Glomerular endothelial cell (primary cell): Measurements from ENCODE around the gene GUCD1. TPM values are rescaled to one million over a fixed set of nuclear protein-coding genes. Genes with fewer than 3 reads are reported as not detected.

Experiments used
- DNase-seq: peaks from one replicate; pipeline ENCODE4 v3.0.0-alpha.2; 2011; ENCODE audit warnings: low read depth, low spot score; ENCODE audit errors: extremely low read depth
- total RNA-seq: library from RNA; depleted of rRNA; stranded (reverse); fragments of >200 nt; gene quantifications from 2 replicates; pipeline ENCODE4 v1.2.3, GENCODE V29; 2015

GUCD1 gene
- total RNA-seq, 1 donor from 2014 or later, result 116 TPM

- DNase-seq, result no peak
Measured at GRCh38 chr22:24506802-24507438, 48.0 kb downstream of the GUCD1 start.

GRCh38 chr22:24504956-24505736, 49.8 kb downstream of the GUCD1 start:
- no peak for DNase-seq

DNA sequence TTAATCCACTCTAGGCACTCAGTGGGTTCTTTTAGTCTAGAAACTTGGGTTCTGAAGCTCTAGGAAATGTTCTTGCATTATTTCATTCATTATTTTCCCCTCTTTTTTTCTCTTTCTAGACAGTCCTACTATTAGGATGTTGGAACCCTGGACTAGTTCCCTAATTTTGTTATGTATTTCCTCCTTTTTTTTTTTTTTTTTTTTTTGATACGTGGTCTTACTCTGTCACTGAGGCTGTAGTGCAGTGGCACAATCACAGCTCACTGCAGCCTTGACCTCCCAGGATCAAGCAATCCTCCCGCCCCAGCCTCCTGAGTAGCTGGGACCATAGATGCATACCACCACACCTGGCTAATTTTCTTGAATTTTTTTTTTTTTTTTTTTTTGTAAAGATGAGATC, 50.4 kb downstream of the GUCD1 start:
- no peak for DNase-seq

GRCh38 chr22:24503843-24504338, 51.0 kb downstream of the GUCD1 start:
- DNase-seq, result no peak

DNA sequence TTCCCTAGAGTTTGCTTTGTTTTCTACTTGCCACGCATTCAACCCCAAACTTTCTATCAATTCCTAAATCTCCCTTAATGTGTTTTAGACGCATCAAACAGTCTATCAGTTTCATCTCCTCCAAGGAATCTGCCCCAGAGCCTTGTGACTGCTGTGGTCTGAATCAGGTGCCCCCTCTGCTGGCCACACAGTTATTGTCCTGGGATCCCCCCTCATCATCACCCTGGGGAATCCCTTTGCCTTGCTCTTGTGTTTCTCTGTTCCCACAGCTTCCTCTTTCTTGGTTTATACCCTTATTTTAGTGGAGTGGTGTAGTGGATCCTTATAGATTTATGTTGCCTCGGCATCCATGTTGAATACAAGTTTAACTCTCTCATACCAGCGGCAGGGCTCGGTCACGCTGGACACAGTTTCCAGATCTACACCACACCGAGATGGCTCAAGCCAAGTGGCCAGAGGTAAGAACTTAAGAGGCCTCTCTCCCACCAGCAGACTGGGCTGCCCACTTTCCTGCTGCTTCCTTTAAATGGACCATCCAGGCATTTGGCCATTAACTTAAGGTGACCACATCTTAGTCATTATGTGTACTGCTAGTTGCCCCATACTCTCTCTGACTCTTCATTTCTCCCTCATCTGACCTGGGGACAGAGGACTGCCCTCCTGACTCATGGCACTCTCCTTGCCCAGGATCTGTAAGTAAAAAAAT, 51.6 kb downstream of the GUCD1 start:
- no peak for DNase-seq

DNA sequence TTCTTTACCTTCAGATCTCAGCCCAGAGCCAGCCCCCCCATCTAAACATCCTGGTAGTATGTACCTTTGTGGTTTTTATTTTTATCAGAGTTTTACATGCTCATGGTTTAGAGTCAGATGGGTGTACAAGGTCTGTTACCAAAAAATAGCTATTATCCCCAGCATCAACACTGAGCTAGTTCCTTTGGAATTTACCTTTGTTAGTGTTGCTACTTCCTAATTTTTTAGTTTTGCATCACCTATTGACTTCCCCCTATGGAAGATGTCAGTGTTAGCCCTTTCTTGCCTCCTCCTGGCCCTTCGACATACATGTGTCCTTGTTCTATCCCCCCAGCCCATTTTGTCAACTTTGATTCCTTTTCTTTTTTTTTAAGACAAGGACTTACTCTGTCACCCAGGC, 52.4 kb downstream of the GUCD1 start:
- no peak for DNase-seq

DNA sequence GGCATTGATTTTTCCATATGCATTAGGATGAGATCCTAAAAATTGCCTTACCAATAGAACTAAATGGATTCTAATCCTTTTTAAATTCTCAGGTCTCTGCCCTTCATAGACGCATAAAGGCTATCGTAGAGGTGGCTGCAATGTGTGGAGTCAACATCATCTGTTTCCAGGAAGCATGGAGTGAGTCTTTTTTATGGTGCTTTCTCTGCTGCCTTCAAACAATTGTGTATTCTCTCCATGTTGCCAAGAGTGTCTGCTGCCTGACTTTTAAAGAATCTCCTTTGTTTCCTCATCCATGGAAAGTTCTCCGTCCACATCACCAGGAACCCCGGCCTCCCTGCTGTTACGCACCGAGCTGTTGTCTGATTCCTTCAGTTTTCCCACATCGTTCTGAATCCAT, 52.9 kb downstream of the GUCD1 start:
- DNase-seq, result no peak

DNA sequence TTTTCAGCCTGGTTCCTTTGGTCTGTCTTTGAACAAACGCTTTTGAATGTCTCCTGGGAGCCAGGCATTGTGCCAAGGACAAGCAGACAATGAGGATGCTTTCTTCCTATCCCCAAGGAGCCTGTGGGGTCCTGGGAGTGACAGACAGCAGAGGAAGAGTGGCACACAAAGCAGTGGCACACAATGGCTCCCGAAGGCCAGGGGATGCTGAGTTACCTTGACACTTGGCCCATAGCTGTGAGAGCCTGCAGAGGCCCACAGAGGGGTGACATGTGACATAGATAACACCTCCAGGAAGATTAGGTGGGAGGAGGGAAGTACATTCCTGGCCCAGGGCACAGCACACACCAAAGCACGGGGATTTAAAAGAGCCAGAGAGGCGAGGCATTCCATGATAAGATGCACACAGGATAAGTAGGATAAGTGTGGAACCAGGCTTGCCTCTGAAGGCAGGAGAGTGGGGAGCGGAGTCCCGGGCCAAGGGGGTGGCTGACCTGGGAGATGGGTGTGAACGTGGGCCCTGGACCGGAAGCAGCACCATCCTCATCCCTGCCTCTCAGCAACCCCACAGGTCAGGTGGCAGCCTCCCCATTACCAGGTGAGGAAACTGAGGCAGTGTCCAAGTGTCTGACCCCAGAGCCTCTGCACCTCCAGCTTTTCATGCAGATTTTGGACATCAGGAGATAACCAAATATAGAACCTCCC, 53.5 kb downstream of the GUCD1 start:
- no peak for DNase-seq

DNA sequence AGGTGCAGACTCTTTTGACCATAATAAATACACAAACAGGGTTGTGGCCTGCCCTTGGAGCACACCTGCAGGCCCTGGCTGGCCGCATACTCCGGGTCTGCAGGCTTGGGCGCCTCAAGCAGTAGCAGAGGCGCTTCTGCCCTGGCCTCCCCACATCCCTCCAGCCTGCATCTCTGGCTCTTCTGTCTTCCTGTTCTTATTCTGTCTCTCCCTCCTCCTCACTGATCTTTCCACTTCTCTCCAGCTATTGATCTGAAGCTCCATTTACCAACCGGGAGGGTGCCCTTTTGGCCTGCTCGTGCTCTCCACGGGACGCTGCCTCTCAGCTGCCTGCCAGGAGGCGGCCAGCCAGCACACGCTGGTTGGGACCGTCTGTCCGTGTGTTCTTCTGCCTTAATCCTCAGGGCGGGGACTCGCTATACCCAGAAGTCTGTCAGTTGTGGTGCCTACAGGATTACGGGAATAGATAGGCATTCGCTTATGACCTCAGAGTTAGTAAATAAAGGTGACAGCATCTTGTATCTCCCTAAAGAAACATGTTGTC, 54.6 kb downstream of the GUCD1 start:
- DNase-seq, result no peak

DNA sequence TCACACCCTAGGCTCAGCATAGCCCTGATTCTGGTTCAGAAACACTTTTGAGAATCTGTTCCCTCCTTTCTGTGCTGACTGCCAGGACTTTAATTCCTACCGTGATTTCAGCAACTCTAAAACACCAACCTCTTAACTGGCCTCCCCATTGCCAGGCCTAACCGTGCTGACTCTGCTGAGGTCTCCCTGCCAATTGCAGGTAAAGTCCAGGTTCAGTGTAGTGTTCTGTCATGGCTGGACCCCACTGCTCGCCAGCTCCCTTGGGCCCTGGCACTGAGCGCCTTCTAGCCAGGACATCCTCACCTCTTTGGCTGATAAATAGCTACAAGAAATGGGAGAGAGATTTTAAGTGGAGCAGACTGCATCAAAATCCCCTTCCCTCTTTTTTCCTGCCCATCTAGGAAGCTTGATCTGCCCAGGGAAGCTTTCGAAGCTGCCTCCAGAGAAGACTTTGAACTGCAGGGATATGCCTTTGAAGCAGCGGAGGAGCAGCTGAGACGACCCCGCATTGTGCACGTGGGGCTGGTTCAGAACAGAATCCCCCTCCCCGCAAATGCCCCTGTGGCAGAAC, 55.1 kb downstream of the GUCD1 start:
- DNase-seq, result no peak

DNA sequence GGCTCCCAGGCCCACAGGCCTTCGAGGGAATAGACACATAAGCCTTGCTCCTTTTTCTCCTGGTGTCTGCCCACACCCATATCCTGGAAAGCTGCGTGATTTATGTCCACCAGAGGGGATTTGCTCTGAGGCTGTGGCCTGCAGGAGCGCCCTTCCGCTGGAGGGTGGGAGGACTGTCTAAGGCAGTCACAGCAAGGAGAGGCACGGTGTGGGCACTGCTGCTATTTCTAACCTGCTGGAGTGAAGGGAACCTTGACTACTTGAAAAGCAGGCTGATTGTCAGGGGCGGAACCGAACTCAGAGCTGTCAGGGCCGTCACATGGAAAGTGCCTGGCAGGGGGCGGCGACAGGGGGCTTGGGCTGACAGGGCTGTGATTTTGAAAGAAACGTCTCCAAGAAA, 56.1 kb downstream of the GUCD1 start:
- DNase-seq, result no peak

GRCh38 chr22:24497841-24498258, 57.1 kb downstream of the GUCD1 start:
- DNase-seq, result no peak

- DNase-seq, result no peak
Measured at GRCh38 chr22:24496661-24497060, 58.3 kb downstream of the GUCD1 start.

DNA sequence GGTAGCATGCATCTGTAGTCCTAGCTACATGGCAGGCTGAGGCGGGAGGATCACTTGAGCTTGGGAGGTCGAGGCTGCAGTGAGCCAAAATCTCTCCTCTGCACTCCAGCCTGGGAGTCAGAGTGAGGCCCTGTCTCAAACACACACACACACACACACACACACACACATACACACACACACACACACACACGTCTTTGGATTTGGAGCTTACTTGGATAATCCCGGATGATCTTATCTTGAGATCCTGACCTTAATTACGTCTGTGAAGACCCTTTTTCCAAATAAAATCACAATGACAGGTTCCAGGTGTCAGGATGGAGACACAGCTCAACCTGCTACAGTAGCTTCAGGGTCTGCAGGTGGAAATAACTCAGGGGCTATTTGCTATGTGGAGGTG, 58.7 kb downstream of the GUCD1 start:
- DNase-seq, result no peak

GRCh38 chr22:24495365-24495675, 59.6 kb downstream of the GUCD1 start:
- no peak for DNase-seq

GRCh38 chr22:24494528-24495364, 60.2 kb downstream of the GUCD1 start, which contains the start of gene UPB1:
UPB1 (plus strand) TSS chr22:24495332; CDS start chr22:24495404, 72 bp downstream.
- no peak for DNase-seq

GRCh38 chr22:24494167-24494527, 60.8 kb downstream of the GUCD1 start:
- no peak for DNase-seq

DNA sequence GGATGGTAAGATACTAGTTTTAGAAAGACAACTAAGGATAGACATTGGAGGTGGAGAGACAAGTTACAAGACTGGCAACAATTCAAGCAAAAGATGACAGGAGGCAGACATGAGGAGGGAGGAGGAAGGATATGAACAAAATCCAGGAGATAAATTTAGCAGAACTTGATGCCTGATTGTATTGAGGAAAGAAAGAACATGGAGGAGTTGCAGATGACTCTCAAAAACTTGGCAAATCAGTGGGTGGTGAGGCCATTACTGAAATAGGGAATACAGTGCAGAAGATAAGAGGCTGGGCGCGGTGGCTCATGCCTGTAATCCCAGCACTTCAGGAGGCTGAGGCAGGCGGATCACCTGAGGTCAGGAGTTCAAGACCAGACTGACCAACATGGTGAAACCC, 62.5 kb downstream of the GUCD1 start:
- DNase-seq, result no peak
